HepG2 (cell line): ENCODE results near the gene CITED4. TPM values are rescaled to one million over a fixed set of nuclear protein-coding genes. Genes with fewer than 3 reads are reported as not detected.

Source experiments
- ERF ChIP-seq: IDR thresholded peaks from 2 replicates; pipeline ENCODE4 v1.6.1; 2018; ENCODE audit warnings: missing biosample characterization, missing genetic modification reagents
- FOXP1 ChIP-seq, 2 experiments: fragments of 450-650 bp in 1 of 2; IDR thresholded peaks; 2 replicates each; pipeline ENCODE4 v1.6.1; 2017 to 2018; ENCODE audit warnings: antibody characterized with exemption in 1 of 2
- HINFP ChIP-seq: sonication (generic); formaldehyde crosslinking; IDR thresholded peaks from 2 replicates; pipeline ENCODE4 v1.4.0; 2020; ENCODE audit warnings: low read depth, mild to moderate bottlenecking, missing genetic modification reagents
- MLXIP ChIP-seq: sonication (generic); formaldehyde crosslinking; IDR thresholded peaks from 2 replicates; pipeline ENCODE4 v1.9.0; 2021; ENCODE audit warnings: missing genetic modification reagents, borderline replicate concordance
- MTF2 ChIP-seq: sonication (generic); formaldehyde crosslinking; IDR thresholded peaks from 2 replicates; pipeline ENCODE4 v1.5.0; 2020; ENCODE audit warnings: missing genetic modification reagents, borderline replicate concordance
- RBM22 ChIP-seq: fragments of 200-400 bp; formaldehyde crosslinking; optimal IDR thresholded peaks from 2 replicates; pipeline ENCODE3; 2017; ENCODE audit warnings: mild to moderate bottlenecking, low read length, moderate library complexity
- REL ChIP-seq: sonication (generic); formaldehyde crosslinking; conservative IDR thresholded peaks from 2 replicates; pipeline ENCODE4 v1.8.0; 2022; ENCODE audit warnings: mild to moderate bottlenecking, missing genetic modification reagents, moderate library complexity
- SOX5 ChIP-seq: IDR thresholded peaks from 2 replicates; pipeline ENCODE4 v1.6.1; 2016; ENCODE audit warnings: borderline replicate concordance
- TOPORS ChIP-seq: sonication (generic); formaldehyde crosslinking; IDR thresholded peaks from 2 replicates; pipeline ENCODE4 v1.8.0; 2023; ENCODE audit warnings: mild to moderate bottlenecking, missing genetic modification reagents
- ZBTB42 ChIP-seq: sonication (generic); formaldehyde crosslinking; IDR thresholded peaks from 2 replicates; pipeline ENCODE4 v1.5.0; 2020; ENCODE audit warnings: mild to moderate bottlenecking, missing genetic modification reagents
- ZBTB44 ChIP-seq: sonication (generic); formaldehyde crosslinking; IDR thresholded peaks from 2 replicates; pipeline ENCODE4 v1.4.0; 2020; ENCODE audit warnings: missing genetic modification reagents
- ZNF207 ChIP-seq: fragments of 450-650 bp; IDR thresholded peaks from 2 replicates; pipeline ENCODE4 v1.6.1; 2016; ENCODE audit warnings: antibody characterized with exemption, borderline replicate concordance
- ZNF264 ChIP-seq: sonication (generic); formaldehyde crosslinking; IDR thresholded peaks from 2 replicates; pipeline ENCODE4 v1.4.0; 2020; ENCODE audit warnings: missing genetic modification reagents
- ZNF350 ChIP-seq: sonication (generic); formaldehyde crosslinking; IDR thresholded peaks from 2 replicates; pipeline ENCODE4 v1.4.0; 2020; ENCODE audit warnings: mild to moderate bottlenecking, low read depth, missing genetic modification reagents, borderline replicate concordance
- ZNF44 ChIP-seq: sonication (generic); formaldehyde crosslinking; IDR thresholded peaks from 2 replicates; pipeline ENCODE4 v1.5.1; 2020; ENCODE audit warnings: mild to moderate bottlenecking, missing genetic modification reagents
- ZNF549 ChIP-seq: sonication (generic); formaldehyde crosslinking; IDR thresholded peaks from 2 replicates; pipeline ENCODE4 v1.5.0; 2020; ENCODE audit warnings: missing genetic modification reagents
- ZNF569 ChIP-seq: sonication (generic); formaldehyde crosslinking; IDR thresholded peaks from 2 replicates; pipeline ENCODE4 v1.5.0; 2020; ENCODE audit warnings: mild to moderate bottlenecking, missing genetic modification reagents, moderate library complexity, borderline replicate concordance
- ZNF597 ChIP-seq: sonication (generic); formaldehyde crosslinking; IDR thresholded peaks from 2 replicates; pipeline ENCODE4 v1.5.0; 2020; ENCODE audit warnings: missing genetic modification reagents
- polyA plus RNA-seq, 8 experiments: library from polyadenylated mRNA; depleted of rRNA in 3 of 8; stranded (reverse) in 7 of 8; unstranded in 1 of 8; fragments of >200 nt; fragmentation: Illumina TruSeq in 4 of 8; extraction: Trizol in 4 of 8; gene quantifications; 2 replicates each; pipeline versions ENCODE4 v1.2.1 to v1.2.3, GENCODE V29; 2011 to 2016; ENCODE audit warnings: low read depth in 4 of 8, missing spikeins in 1 of 8, mixed read lengths in 1 of 8; ENCODE audit not compliant: insufficient read depth in 1 of 8
- total RNA-seq, 5 experiments: library from RNA; depleted of rRNA; stranded (reverse); fragments of >200 nt; fragmentation: Illumina TruSeq; extraction: Trizol; gene quantifications; 2 replicates each; pipeline ENCODE4 v1.2.3, GENCODE V29; 2016; ENCODE audit warnings: low read depth in 1 of 5
- TF ChIP-seq, protein P1 (sequence below): sonication (generic); formaldehyde crosslinking; IDR thresholded peaks from 2 replicates; pipeline ENCODE4 v1.5.1; 2020; ENCODE audit warnings: mild to moderate bottlenecking, missing genetic modification reagents

Gene CITED4
- total and polyA plus RNA-seq, 2 of the 13 experiments (the other 11 are each of a cell fraction or from before 2014, with no cell fraction given) = 1.5 to 9.9 TPM

- TF ChIP-seq ZNF597 (CRISPR knock-in tag) (no peak), MTF2 (CRISPR knock-in tag) (0 out of 2 replicates have a peak, but pooled peaks have one; percentile 39), HINFP (CRISPR knock-in tag) (no peak), MLXIP (CRISPR knock-in tag) (no peak; the same call in 1 of the 2 replicates), SOX5 (CRISPR knock-in tag) (no peak), ZNF207 (no peak), REL (no peak), ERF (CRISPR knock-in tag) (no peak), ZBTB44 (CRISPR knock-in tag) (no peak), RBM22 (no peak), ZNF569 (CRISPR knock-in tag) (no peak), FOXP1 (IDR thresholded peaks at IDR 0.05) (no peak), FOXP1 (CRISPR knock-in tag; IDR thresholded peaks at IDR 0.05) (no peak), ZBTB42 (no peak), ZNF350 (CRISPR knock-in tag) (no peak), ZNF44 (no peak), TOPORS (CRISPR knock-in tag) (peak; percentile 64; the same call in 1 of the 2 replicates), ZNF264 (no peak), ZNF549 (no peak)
- TF ChIP-seq, protein P1, sequence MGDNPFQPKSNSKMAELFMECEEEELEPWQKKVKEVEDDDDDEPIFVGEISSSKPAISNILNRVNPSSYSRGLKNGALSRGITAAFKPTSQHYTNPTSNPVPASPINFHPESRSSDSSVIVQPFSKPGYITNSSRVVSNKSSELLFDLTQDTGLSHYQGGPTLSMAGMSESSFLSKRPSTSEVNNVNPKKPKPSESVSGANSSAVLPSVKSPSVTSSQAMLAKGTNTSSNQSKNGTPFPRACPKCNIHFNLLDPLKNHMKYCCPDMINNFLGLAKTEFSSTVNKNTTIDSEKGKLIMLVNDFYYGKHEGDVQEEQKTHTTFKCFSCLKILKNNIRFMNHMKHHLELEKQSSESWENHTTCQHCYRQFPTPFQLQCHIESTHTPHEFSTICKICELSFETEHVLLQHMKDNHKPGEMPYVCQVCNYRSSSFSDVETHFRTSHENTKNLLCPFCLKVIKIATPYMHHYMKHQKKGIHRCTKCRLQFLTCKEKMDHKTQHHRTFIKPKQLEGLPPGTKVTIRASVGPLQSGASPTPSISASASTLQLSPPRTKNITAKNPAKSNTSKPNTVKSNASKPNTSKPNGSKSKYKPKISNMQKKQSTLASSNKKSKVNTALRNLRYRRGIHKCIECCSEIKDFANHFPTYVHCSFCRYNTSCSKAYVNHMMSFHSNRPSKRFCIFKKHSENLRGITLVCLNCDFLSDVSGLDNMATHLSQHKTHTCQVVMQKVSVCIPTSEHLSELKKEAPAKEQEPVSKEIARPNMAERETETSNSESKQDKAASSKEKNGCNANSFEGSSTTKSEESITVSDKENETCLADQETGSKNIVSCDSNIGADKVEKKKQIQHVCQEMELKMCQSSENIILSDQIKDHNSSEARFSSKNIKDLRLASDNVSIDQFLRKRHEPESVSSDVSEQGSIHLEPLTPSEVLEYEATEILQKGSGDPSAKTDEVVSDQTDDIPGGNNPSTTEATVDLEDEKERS = no peak
Measured at GRCh38 chr1:40862008-40862863, at the start of gene CITED4 (continued).
